Measurements from ENCODE around the gene ZPLD1.

- TF ChIP-seq REST (IDR thresholded peaks at IDR 0.05; ENCODE audit: insufficient read depth in 1 of 2, low read depth in 2 of 2, low read length in 2 of 2) (no peak), POLR2AphosphoS5 (IDR thresholded peaks at IDR 0.05; ENCODE audit: low read depth, low read length) (no peak), TAF1 (IDR thresholded peaks at IDR 0.05; ENCODE audit: borderline replicate concordance, insufficient read depth, low read length) (no peak)
Observed at GRCh38 chr3:102443021-102443420, 8.2 kb downstream of the ZPLD1 start.

Measured in PFSK-1 (cell line).